GM12873 (cell line): ENCODE data around the gene SPATA12.

Experiments used
- CTCF ChIP-seq: IDR thresholded peaks from 2 replicates; pipeline ENCODE4 v1.5.1; 2012; ENCODE audit warnings: low read depth, mild to moderate bottlenecking, moderate library complexity, low read length, control low read depth; ENCODE audit not compliant: insufficient read depth; ENCODE audit errors: missing control alignments

Gene SPATA12

GRCh38 chr3:57064572-57064971 is 4.1 kb downstream of the SPATA12 start:
- TF ChIP-seq CTCF = no peak

GRCh38 chr3:57065588-57065987 is 5.1 kb downstream of the SPATA12 start:
- TF ChIP-seq CTCF = no peak

GRCh38 chr3:57066471-57066870 is 6.0 kb downstream of the SPATA12 start:
- no peak for TF ChIP-seq CTCF

- no peak for TF ChIP-seq CTCF
Observed at GRCh38 chr3:57068437-57069089, 8.1 kb downstream of the SPATA12 start.

- no peak for TF ChIP-seq CTCF
Observed at GRCh38 chr3:57069503-57069902, 9.0 kb downstream of the SPATA12 start.

GRCh38 chr3:57073628-57074027 is 13.2 kb downstream of the SPATA12 start:
- TF ChIP-seq CTCF = no peak

GRCh38 chr3:57074135-57074534 is 13.7 kb downstream of the SPATA12 start:
- TF ChIP-seq CTCF = no peak

- TF ChIP-seq CTCF = no peak
Observed at GRCh38 chr3:57076422-57076951, 16.0 kb downstream of the SPATA12 start.
